ENCODE results near the gene SLC35A1.

SLC35A1 gene

GRCh38 chr6:87529221-87529620 is 56.4 kb downstream of the SLC35A1 start:
- no peak overlapping the region for H3K4me3 ChIP-seq (ENCODE audit: low read depth, low read length)
- TF ChIP-seq CTCF (IDR thresholded peaks at IDR 0.05; ENCODE audit: borderline replicate concordance, insufficient read depth, low read depth, low read length), result no peak

- TF ChIP-seq CTCF (IDR thresholded peaks at IDR 0.05; ENCODE audit: borderline replicate concordance, insufficient read depth, low read depth, low read length), result no peak
- H3K4me3 ChIP-seq (ENCODE audit: low read depth, low read length), result no peak overlapping the region
These were observed 61.7 kb downstream of the SLC35A1 start for GRCh38 chr6:87534377-87535047.

GRCh38 chr6:87538510-87539260 is 65.9 kb downstream of the SLC35A1 start:
- H3K4me3 ChIP-seq (ENCODE audit: low read depth, low read length), result no peak overlapping the region
- TF ChIP-seq CTCF (IDR thresholded peaks at IDR 0.05; ENCODE audit: borderline replicate concordance, insufficient read depth, low read depth, low read length), result no peak

- H3K4me3 ChIP-seq (ENCODE audit: low read depth, low read length), result no peak overlapping the region
- TF ChIP-seq CTCF (IDR thresholded peaks at IDR 0.05; ENCODE audit: borderline replicate concordance, insufficient read depth, low read depth, low read length), result no peak
These were observed 66.8 kb downstream of the SLC35A1 start for GRCh38 chr6:87539554-87539953.

GRCh38 chr6:87540539-87540938 is 67.8 kb downstream of the SLC35A1 start:
- TF ChIP-seq CTCF (IDR thresholded peaks at IDR 0.05; ENCODE audit: borderline replicate concordance, insufficient read depth, low read depth, low read length), result no peak
- H3K4me3 ChIP-seq (ENCODE audit: low read depth, low read length), result no peak overlapping the region

- H3K4me3 ChIP-seq (ENCODE audit: low read depth, low read length), result no peak overlapping the region
- no peak for TF ChIP-seq CTCF (IDR thresholded peaks at IDR 0.05; ENCODE audit: borderline replicate concordance, insufficient read depth, low read depth, low read length)
These were observed 68.3 kb downstream of the SLC35A1 start for GRCh38 chr6:87541041-87541440.

GRCh38 chr6:87541744-87542143 is 69.0 kb downstream of the SLC35A1 start:
- no peak for TF ChIP-seq CTCF (IDR thresholded peaks at IDR 0.05; ENCODE audit: borderline replicate concordance, insufficient read depth, low read depth, low read length)
- H3K4me3 ChIP-seq (ENCODE audit: low read depth, low read length), result no peak overlapping the region
